ENCODE data around the gene CCBE1.

CCBE1 gene

DNA sequence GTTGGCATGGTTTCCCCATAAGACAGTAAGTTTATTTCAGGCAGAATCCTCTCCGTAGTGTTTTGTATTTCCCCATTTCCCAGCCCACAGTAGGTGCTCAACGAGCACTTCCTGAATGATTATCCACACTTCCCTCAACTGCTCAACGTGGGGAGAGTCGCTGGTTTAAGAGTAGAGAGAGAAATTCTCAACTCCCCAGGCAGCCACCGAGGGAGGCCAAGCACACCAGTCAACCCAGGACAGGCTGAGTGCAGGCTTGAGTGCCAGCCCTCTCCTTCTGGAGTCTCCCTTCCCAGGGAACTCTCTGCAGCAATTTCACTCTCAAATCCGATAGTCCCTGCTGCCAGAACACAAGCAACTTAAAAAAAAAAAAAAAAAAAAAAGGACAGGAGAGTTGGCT, 246.2 kb downstream of the CCBE1 start:
- FAIRE-seq (no peak), DNase-seq (ENCODE audit: insufficient read length) (no peak)
- no peak for TF ChIP-seq POLR2A (IDR thresholded peaks at IDR 0.05; ENCODE audit: low read depth, low read length)
- no peak for TF ChIP-seq TAF1 (IDR thresholded peaks at IDR 0.05; ENCODE audit: borderline replicate concordance, low read depth, low read length)
- TF ChIP-seq POLR2AphosphoS5 (IDR thresholded peaks at IDR 0.05; ENCODE audit: low read depth, low read length): no peak

GRCh38 chr18:59448546-59448945, 248.7 kb downstream of the CCBE1 start:
- DNase-seq (ENCODE audit: insufficient read length) (no peak), FAIRE-seq (no peak)
- TF ChIP-seq TAF1 (IDR thresholded peaks at IDR 0.05; ENCODE audit: borderline replicate concordance, low read depth, low read length) (no peak), POLR2A (IDR thresholded peaks at IDR 0.05; ENCODE audit: low read depth, low read length) (no peak), POLR2AphosphoS5 (IDR thresholded peaks at IDR 0.05; ENCODE audit: low read depth, low read length) (no peak)

DNA sequence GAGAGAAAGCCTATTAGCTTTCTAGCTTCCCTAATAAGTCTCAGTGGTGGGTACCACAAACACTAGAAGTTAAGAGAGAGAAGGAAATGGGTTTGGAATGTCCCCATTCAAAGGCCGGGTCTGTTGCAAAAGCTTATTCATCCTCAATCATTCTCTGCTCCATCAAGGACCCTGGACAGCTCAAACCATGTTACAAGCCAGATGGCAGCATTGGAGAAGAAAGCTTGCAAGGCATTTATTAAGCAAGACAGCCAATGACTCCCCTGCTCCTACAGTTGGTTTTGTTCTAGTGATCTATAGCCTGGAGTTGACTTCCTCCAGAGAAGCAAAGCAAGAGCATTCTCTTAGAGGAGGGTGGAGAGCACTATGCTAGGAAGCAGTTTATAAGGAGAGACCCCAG, 251.2 kb downstream of the CCBE1 start:
- TF ChIP-seq POLR2AphosphoS5 (IDR thresholded peaks at IDR 0.05; ENCODE audit: low read depth, low read length) (no peak), TAF1 (IDR thresholded peaks at IDR 0.05; ENCODE audit: borderline replicate concordance, low read depth, low read length) (no peak), POLR2A (IDR thresholded peaks at IDR 0.05; ENCODE audit: low read depth, low read length) (no peak)
- DNase-seq (ENCODE audit: insufficient read length) (no peak), FAIRE-seq (no peak)

- TF ChIP-seq POLR2AphosphoS5 (IDR thresholded peaks at IDR 0.05; ENCODE audit: low read depth, low read length) (no peak), TAF1 (IDR thresholded peaks at IDR 0.05; ENCODE audit: borderline replicate concordance, low read depth, low read length) (no peak), POLR2A (IDR thresholded peaks at IDR 0.05; ENCODE audit: low read depth, low read length) (no peak)
- FAIRE-seq: no peak
- no peak for DNase-seq (ENCODE audit: insufficient read length)
Measured at GRCh38 chr18:59437851-59438569, 259.2 kb downstream of the CCBE1 start.

DNA sequence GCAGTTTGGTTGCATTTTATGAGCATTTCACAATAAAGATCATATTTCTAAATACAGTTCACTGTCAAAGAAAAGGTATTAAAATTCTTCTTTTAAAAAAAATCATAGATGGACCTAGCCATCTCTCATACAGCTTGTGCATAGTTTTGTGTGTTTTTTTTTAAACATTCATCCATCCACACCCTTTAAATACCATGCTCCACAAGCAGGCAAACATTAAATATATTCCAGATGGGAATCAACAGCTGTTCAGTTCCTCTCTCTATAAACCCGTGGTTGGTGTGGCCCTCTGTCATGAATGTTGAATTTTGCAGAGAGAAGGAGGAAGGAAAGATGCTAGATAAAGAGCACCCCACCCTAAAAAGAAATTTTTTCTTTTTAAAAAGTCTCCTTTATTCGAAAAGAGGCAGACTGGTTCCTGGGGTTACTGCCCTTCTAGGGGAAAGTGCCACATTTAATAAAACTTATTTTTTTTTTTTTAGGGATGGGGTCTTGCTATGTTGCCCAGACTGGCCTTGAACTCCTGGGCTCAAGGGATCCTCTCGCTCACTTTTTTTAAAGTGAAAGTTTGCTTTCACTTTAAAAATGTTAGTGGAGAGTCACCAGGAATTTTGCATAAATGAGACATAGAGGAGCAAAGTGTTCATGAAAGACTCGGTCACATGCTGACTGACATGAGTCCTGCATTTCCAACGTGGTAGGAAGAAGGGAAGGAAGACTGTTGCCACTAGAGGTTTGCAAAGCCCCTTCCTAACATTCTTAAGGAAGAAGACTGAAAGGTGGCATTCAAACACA, 264.2 kb downstream of the CCBE1 start:
- FAIRE-seq: no peak
- DNase-seq (ENCODE audit: insufficient read length): no peak
- no peak for TF ChIP-seq POLR2A (IDR thresholded peaks at IDR 0.05; ENCODE audit: low read depth, low read length)
- TF ChIP-seq POLR2AphosphoS5 (IDR thresholded peaks at IDR 0.05; ENCODE audit: low read depth, low read length): no peak
- no peak for TF ChIP-seq TAF1 (IDR thresholded peaks at IDR 0.05; ENCODE audit: borderline replicate concordance, low read depth, low read length)

DNA sequence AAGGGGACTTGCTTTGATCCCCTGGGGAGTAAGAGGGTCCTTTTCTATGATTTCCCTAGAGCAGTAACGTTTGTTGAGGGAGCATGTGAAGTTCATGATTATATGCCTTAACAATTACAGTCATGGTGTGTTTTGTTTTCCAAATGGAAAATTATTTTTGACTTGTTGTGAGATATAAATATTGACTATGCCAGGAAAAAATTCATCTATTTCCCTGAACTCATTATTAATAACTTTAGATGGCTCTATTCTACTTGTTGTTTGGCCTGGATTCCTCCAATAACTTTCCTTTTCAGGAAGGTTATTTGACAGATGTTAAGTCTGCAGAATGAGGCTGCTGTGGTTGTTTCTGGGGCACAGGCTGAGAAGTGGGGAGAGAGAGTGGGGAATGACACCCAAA, 266.1 kb downstream of the CCBE1 start:
- TF ChIP-seq POLR2AphosphoS5 (IDR thresholded peaks at IDR 0.05; ENCODE audit: low read depth, low read length): no peak
- TF ChIP-seq TAF1 (IDR thresholded peaks at IDR 0.05; ENCODE audit: borderline replicate concordance, low read depth, low read length): no peak
- TF ChIP-seq POLR2A (IDR thresholded peaks at IDR 0.05; ENCODE audit: low read depth, low read length): no peak
- DNase-seq (ENCODE audit: insufficient read length) (no peak), FAIRE-seq (no peak)

- TF ChIP-seq POLR2AphosphoS5 (IDR thresholded peaks at IDR 0.05; ENCODE audit: low read depth, low read length) (no peak), POLR2A (IDR thresholded peaks at IDR 0.05; ENCODE audit: low read depth, low read length) (no peak), TAF1 (IDR thresholded peaks at IDR 0.05; ENCODE audit: borderline replicate concordance, low read depth, low read length) (no peak)
- FAIRE-seq (no peak), DNase-seq (ENCODE audit: insufficient read length) (no peak)
Measured at GRCh38 chr18:59429608-59430007, 267.6 kb downstream of the CCBE1 start.

DNA sequence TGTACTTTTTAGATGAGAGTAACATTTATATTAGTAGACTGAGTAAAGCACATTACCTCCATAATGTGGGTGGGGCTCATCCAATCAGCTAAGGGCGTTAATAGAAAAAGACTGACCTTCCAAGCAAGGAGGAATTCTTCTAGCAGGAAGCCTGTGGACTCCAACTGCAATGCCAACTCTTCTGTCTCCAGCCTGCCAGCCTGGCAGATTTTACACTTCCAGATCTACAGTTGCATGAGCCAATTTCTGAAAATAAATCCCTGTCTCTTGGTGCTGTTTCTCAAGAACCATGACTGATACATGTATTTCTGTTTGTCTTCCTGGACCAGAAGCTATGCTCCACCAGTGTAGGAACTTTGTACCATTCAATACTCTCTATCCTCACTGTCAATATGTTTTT, 269.2 kb downstream of the CCBE1 start:
- FAIRE-seq (no peak), DNase-seq (ENCODE audit: insufficient read length) (no peak)
- TF ChIP-seq POLR2A (IDR thresholded peaks at IDR 0.05; ENCODE audit: low read depth, low read length): no peak
- no peak for TF ChIP-seq TAF1 (IDR thresholded peaks at IDR 0.05; ENCODE audit: borderline replicate concordance, low read depth, low read length)
- no peak for TF ChIP-seq POLR2AphosphoS5 (IDR thresholded peaks at IDR 0.05; ENCODE audit: low read depth, low read length)

GRCh38 chr18:59426855-59427254, 270.4 kb downstream of the CCBE1 start:
- no peak for FAIRE-seq
- TF ChIP-seq TAF1 (IDR thresholded peaks at IDR 0.05; ENCODE audit: borderline replicate concordance, low read depth, low read length) (no peak), POLR2A (IDR thresholded peaks at IDR 0.05; ENCODE audit: low read depth, low read length) (no peak)

GRCh38 chr18:59423259-59423658, 274.0 kb downstream of the CCBE1 start:
- FAIRE-seq (no peak), DNase-seq (ENCODE audit: insufficient read length) (no peak)
- TF ChIP-seq TAF1 (IDR thresholded peaks at IDR 0.05; ENCODE audit: borderline replicate concordance, low read depth, low read length): no peak
- TF ChIP-seq POLR2AphosphoS5 (IDR thresholded peaks at IDR 0.05; ENCODE audit: low read depth, low read length): no peak
- no peak for TF ChIP-seq POLR2A (IDR thresholded peaks at IDR 0.05; ENCODE audit: low read depth, low read length)

More at GRCh38 chr18:59426855-59427254, 270.4 kb downstream of the CCBE1 start:
- DNase-seq (ENCODE audit: insufficient read length): no peak

GRCh38 chr18:59420244-59420643, 277.0 kb downstream of the CCBE1 start:
- no peak for DNase-seq (ENCODE audit: insufficient read length)
- TF ChIP-seq POLR2AphosphoS5 (IDR thresholded peaks at IDR 0.05; ENCODE audit: low read depth, low read length) (no peak), TAF1 (IDR thresholded peaks at IDR 0.05; ENCODE audit: borderline replicate concordance, low read depth, low read length) (no peak), POLR2A (IDR thresholded peaks at IDR 0.05; ENCODE audit: low read depth, low read length) (no peak)
- FAIRE-seq: no peak

DNA sequence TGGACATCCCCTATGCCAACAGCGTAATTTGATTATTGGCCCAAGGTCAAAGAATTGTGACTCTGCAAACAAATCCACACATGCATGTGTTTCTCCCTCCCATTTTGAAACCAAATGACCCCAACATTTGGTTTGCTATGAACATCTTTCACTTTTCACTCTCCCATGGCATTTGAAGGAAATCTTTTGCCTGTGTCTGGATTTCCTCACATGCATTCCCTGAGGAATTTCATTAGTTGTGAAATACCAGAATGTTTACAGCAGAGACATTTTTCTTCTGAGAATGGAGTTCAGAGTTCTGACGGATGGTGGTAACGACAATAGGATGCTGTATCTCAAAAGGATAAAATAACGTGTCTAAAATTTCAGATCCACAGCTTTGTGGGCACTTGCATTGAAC, 277.8 kb downstream of the CCBE1 start:
- DNase-seq (ENCODE audit: insufficient read length): no peak
- FAIRE-seq: no peak
- TF ChIP-seq TAF1 (IDR thresholded peaks at IDR 0.05; ENCODE audit: borderline replicate concordance, low read depth, low read length) (no peak), POLR2AphosphoS5 (IDR thresholded peaks at IDR 0.05; ENCODE audit: low read depth, low read length) (no peak), POLR2A (IDR thresholded peaks at IDR 0.05; ENCODE audit: low read depth, low read length) (no peak)

Measured in GM12892 (cell line).